GM19193 (cell line): ENCODE data around the gene RPS15.

Experiments used
- POLR2A ChIP-seq: IDR thresholded peaks from 4 replicates; pipeline ENCODE4 v1.6.1; 2011; ENCODE audit not compliant: insufficient read depth, insufficient read length; ENCODE audit errors: extremely low read depth

Gene RPS15

GRCh38 chr19:1411255-1412191 is 26.7 kb upstream of the RPS15 start:
- TF ChIP-seq POLR2A: no peak

DNA sequence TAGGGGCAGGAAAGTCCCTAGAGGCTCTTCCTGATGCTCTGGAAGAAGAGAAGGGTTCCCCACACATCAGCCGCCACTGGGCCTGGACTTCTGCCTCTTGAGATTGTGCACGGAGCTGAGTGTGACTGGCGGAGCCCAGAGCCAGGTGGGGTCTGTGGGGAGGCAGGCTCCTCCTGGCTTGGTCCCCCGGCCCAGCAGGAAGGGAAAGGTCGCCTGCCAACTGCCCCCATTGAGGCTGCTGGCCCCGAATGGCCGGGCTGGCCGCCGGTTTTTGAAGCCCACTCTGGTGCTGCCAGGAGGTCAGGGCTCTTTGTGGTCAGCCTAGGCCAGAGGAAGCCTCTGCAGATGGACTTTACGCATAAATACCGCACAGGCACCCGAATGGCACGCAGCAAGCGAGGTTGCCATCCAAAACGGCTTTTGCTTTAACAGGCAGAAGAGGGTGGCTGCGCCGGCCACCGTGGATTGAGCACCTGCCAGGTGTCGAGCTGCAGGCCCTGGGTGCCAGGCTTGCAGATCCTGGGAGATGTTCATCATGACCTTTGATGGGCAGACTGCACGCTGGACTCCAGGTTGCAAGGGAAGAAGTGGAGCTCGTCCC is 25.8 kb upstream of the RPS15 start:
- TF ChIP-seq POLR2A: no peak

DNA sequence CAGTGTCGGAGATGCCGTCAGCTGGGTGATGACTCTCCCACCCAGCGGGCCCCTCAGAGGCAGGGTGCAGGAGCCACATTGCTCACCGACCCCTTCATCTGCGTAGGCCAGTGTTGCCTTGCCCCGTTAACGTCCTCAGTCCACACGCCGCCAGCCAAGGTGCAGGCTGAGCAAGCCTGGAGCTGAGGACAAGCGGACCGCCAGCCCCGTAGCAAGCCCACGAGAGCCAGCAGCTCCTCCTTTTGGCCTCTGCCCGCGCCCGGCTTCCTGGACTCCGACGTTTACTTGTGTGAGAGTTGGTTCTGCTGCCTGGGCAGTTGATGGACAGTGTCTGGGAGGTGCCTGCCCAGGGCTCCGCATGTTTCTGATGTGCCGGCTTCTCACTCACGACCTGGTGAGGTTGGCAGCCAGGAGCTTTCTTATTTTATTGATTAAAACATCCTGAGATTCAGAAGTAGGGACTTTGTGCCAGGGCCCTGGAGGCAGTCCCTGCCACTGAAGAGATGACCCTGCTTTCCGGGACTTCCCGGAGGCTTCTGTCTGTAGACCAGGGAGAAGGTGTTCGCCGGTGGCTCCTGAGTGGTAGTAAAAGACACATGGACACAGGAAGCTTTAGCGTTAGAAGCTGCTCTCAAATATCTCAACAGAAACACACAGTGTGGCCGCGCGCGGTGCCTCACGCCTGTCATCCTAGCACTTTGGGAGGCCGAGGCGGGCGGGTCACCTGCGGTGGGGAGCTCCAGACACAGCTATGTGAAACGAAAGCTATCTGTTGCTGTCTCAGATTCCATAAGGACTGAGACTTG is 25.0 kb upstream of the RPS15 start:
- TF ChIP-seq POLR2A: no peak

- no peak for TF ChIP-seq POLR2A
These were observed 22.0 kb upstream of the RPS15 start for GRCh38 chr19:1416014-1416841.

- no peak for TF ChIP-seq POLR2A
These were observed 21.1 kb upstream of the RPS15 start for GRCh38 chr19:1417145-1417544.

DNA sequence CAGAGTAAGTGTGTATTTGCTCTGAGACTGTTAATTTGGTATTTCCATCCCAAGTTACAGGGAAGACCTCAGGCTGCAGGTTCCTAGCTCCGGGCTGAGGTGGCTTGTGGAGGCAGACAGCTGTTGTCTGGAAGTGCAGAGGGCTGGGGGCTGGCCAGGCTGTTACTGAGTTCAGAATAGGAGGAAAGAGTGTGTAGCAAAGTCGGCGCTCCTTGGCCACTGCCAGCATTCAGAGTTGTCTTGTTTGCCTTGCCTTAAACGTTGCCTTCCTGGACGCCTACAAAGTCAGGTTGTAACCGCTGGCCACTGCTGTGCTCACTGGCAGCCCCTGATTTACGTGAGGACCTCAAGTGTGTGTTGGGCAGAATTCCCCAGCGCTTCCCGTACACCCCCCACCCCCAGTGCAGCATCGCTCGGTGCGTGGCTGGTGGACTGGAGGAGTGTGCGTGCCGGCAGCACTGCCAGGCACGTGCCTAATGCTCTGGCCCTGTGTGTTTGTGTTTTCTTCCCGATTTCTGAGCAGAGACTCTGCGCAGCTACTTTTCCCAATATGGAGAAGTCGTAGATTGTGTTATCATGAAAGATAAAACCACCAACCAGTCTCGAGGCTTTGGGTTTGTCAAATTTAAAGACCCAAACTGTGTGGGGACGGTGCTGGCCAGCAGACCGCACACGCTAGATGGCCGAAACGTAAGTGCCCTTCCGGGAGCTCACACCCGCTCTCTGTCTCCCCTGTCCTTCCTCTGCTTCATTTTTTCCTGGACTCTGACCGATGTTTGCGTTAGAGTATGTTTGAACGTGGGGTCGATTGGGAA is 20.3 kb upstream of the RPS15 start:
- no peak for TF ChIP-seq POLR2A

GRCh38 chr19:1418496-1418775 is 19.8 kb upstream of the RPS15 start:
- TF ChIP-seq POLR2A: no peak

- TF ChIP-seq POLR2A: no peak
These were observed 19.1 kb upstream of the RPS15 start for GRCh38 chr19:1418951-1419738.

DNA sequence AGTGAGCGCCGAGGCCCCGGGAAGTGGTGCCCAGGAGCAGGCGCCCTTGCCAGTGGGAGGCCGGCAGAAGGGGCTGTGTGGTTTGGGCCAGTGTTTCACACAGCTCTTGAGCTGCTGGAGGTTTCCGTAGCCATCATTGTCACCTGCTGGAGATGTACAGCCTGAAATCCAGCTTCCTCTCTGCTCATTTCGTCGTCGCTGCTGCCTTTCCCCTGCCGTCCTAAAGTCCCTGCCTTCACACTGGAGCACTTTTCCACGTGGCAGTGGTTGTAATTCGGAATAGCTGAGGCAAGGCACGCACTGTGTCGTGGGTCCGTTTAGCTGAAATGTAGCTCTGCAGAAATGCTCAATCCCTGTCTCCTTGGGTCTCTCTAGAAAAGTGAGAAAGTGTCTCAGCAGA is 17.6 kb upstream of the RPS15 start:
- no peak for TF ChIP-seq POLR2A

GRCh38 chr19:1421218-1421957 is 16.8 kb upstream of the RPS15 start:
- no peak for TF ChIP-seq POLR2A

DNA sequence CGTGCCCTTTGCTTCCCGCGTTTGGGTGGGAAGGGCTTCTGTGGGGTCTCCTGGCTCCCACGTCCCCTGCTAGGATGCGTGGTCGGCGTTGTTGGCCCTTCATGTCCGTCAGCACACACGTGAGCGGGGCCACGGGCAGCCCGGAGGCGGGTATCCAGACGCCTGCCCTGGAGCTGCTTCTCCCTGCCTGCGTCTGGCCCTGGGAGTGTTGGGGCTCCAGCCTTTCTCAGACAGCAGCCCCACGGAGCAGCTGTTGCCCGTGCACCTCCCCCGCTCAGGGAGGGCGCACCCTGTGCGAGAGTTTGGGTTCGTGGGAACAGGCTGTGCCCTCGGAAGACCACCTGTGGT is 16.3 kb upstream of the RPS15 start:
- TF ChIP-seq POLR2A: no peak

DNA sequence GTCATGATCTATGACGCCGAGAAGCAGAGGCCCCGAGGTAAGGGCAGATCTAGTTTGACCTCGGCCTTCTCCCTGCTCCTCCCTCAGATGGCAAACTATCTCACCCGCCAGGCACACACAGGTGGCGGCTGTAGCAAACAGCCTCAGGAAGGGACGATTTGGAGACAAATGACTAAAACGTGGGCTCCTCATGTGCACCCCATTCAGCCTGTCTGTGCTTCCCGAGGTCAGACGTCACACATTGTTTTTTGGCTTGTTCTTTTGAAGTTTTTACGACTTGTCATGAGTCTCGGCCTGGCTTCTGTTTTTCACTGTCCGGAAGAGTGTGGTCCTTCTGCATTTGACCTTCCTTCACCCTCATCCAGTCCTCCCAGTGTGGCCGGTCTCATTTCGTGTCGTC is 15.8 kb upstream of the RPS15 start:
- TF ChIP-seq POLR2A: no peak

DNA sequence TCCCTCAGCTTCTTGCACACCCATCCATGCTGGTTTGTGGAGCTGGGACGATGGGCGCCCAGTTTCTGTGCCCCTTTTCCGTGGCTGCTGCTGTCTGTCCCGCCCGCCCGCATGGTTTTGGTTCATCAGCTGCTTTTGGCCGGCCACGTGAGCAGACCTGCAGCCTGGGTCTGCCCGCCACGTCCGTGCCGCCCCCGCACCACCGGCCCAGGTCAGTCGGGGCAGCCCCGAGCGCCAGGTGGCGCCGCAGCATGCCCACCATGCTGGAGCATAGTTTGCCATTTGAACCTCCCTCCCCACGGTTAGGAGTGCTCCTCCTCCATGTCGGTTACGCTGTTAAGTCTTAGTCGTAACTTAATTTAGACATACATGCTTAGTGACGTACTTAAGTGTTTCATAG is 15.3 kb upstream of the RPS15 start:
- TF ChIP-seq POLR2A: no peak
